SK-N-MC (cell line): Measurements from ENCODE around the gene IL7R.
A peak's percentile ranks its signal among the peaks of the same experiment; 100 is the strongest.

ENCODE experiments used
- DNase-seq: peaks from one replicate; pipeline ENCODE4 v3.0.0-alpha.2; 2011; ENCODE audit warnings: low read depth, low spot score
- H3K27ac ChIP-seq: fragments of 200-600 bp; sonication (generic); 2 replicates; pipeline ENCODE4 v1.5.1; 2016; ENCODE audit warnings: mixed run types
- H3K36me3 ChIP-seq: fragments of 200-600 bp; sonication (generic); 2 replicates; pipeline ENCODE4 v1.6.1; 2017; ENCODE audit warnings: antibody characterized with exemption, low read length, mixed read lengths; ENCODE audit not compliant: insufficient read depth
- H3K4me3 ChIP-seq: fragments of 200-600 bp; sonication (generic); 2 replicates; pipeline ENCODE4 v1.5.1; 2016
- H3K9ac ChIP-seq: fragments of 200-600 bp; sonication (generic); 2 replicates; pipeline ENCODE4 v1.8.0; 2017; ENCODE audit warnings: mixed run types, mixed read lengths; ENCODE audit not compliant: insufficient read length
- H3K9me3 ChIP-seq: fragments of 200-600 bp; sonication (generic); 2 replicates; pipeline ENCODE4 v1.6.1; 2017; ENCODE audit warnings: low read depth, mild to moderate bottlenecking, antibody characterized with exemption, low read length, moderate library complexity, mixed read lengths
- EZH2 ChIP-seq: fragments of 200-600 bp; sonication (generic); IDR thresholded peaks from one replicate; pipeline ENCODE4 v1.6.1; 2017; ENCODE audit warnings: antibody characterized with exemption
- FOXP2 ChIP-seq: optimal IDR thresholded peaks from 2 replicates; pipeline ENCODE3; 2011; ENCODE audit warnings: mild to moderate bottlenecking, moderate library complexity; ENCODE audit not compliant: insufficient read depth; ENCODE audit errors: extremely low read length, control extremely low read depth
- POLR2AphosphoS5 ChIP-seq: IDR thresholded peaks from 2 replicates; pipeline ENCODE4 v1.6.1; 2012; ENCODE audit warnings: mild to moderate bottlenecking, low read depth, low read length, borderline replicate concordance

IL7R gene

GRCh38 chr5:35924122-35924949 lies 67.6 kb downstream of the IL7R start:
- Histone ChIP-seq H3K9ac (no peak overlapping the region), H3K36me3 (no peaks in the 10 kb centered on the region), H3K27ac (no peak overlapping the region), H3K4me3 (no peak overlapping the region), H3K9me3 (no peaks in the 10 kb centered on the region)
- TF ChIP-seq EZH2 = no peak
- no peak for TF ChIP-seq FOXP2
- TF ChIP-seq POLR2AphosphoS5 = no peak
- no peak for DNase-seq

DNA sequence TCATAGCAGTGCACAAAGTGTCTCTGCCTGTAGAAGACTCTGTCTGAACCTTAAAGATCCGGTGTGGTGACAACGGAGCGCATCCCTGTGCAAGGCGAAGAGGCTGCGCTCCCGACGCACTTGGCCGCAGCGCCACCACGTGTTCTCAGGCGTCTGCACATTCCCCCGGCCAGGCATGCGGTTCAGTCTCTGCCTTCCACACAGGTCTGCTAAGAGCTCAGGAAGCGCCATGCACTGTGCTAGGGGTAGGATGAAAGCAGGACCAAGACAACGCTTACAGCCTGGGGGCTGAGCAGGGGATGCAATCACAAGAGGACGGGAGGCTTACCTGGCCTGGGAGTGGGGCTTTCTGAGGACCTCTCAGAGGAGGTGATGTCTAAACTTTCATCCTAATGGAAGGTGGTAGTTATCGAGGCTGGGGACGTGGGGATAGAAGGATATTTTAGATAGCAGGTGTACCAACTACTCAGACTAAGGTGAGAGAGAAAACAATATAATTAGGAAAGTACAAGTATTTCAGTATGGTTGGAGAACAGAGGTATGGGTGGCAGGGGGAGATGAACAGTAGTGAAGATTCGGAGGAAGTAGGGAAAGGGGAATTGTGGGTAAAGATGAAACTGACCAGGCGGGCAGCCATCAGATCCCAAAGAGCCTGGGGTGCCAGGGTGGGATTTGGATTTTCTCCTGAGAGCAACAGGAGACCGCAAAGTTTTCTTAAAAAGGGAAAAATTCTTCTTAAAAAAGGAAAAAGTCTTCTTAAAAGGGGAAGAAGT lies 68.4 kb downstream of the IL7R start:
- peak overlapping the region; percentile 36; the same call in 1 of the 2 replicates for H3K4me3 ChIP-seq
- no peaks in the 10 kb centered on the region for H3K36me3 ChIP-seq
- no peak overlapping the region for H3K27ac ChIP-seq
- H3K9me3 ChIP-seq = no peaks in the 10 kb centered on the region
- H3K9ac ChIP-seq = no peak overlapping the region
- TF ChIP-seq EZH2 = no peak
- TF ChIP-seq POLR2AphosphoS5 = no peak
- TF ChIP-seq FOXP2 = no peak
- no peak for DNase-seq

- no peak for TF ChIP-seq FOXP2
- TF ChIP-seq POLR2AphosphoS5 = no peak
- TF ChIP-seq EZH2 = no peak
- no peak overlapping the region for H3K9ac ChIP-seq
- no peak overlapping the region for H3K4me3 ChIP-seq
- H3K27ac ChIP-seq = no peak overlapping the region
- no peaks in the 10 kb centered on the region for H3K36me3 ChIP-seq
- no peaks in the 10 kb centered on the region for H3K9me3 ChIP-seq
- peak; percentile 30 for DNase-seq
Observed at GRCh38 chr5:35926389-35927051, 69.8 kb downstream of the IL7R start.
